K562 (cell line): Measurements from ENCODE around the gene GIMAP8. TPM values are rescaled to one million over a fixed set of nuclear protein-coding genes. Genes with fewer than 3 reads are reported as not detected.

Experiments used
- ATAC-seq: fragments of 200-7000 bp; cut with Tn5 transposase; 3 replicates; pipeline ENCODE4 v1.9.1; 2020; ENCODE audit warnings: moderate library complexity
- BruUV-seq: library from RNA; stranded (reverse); fragments of 400-500 nt; replicated peaks from 2 replicates; lab custom pipeline; 2021; lab: Mats Ljungman, UMichigan
- CTCF ChIA-PET: fragments of 300-600 bp; formaldehyde crosslinking; extraction: SDS; loops from one replicate; lab custom pipeline; 2021; ENCODE audit warnings: low intra/inter-chr PET ratio; lab: Yijun Ruan, JAX
- POLR2A ChIA-PET: fragments of 300-600, 350-650 bp; sonication (Branson Sonifier 250); formaldehyde crosslinking; extraction: SDS; loops from one replicate; lab custom pipeline; 2021; ENCODE audit warnings: antibody characterized with exemption, inconsistent platforms; lab: Yijun Ruan, JAX
- DNase-seq, 4 experiments: peaks; one replicate each; pipeline versions ENCODE4 v3.0.0 to v3.0.0-alpha.2; 2011 to 2018; ENCODE audit warnings: low spot score in 3 of 4, mixed read lengths in 3 of 4; ENCODE audit errors: extremely low read depth in 1 of 4
- FAIRE-seq: peaks from 2 replicates; lab custom pipeline; 2011; peaks lifted over from hg19 to GRCh38; lab: Jason Lieb, UNC
- H2AFZ ChIP-seq: 2 replicates; pipeline ENCODE4 v1.6.0; 2011; ENCODE audit warnings: low read depth, low read length, control low read depth, inconsistent platforms
- H3K27ac ChIP-seq: fragments of 200-600 bp; 3 replicates; pipeline ENCODE4 v1.8.0; 2011; ENCODE audit warnings: low read depth, mild to moderate bottlenecking, control low read depth, inconsistent platforms, low read length, moderate library complexity, mixed read lengths; ENCODE audit errors: extremely low read depth
- H3K27me3 ChIP-seq, 2 experiments: fragments of 300-600 bp in 1 of 2; 2 replicates in 1 of 2; 3 replicates in 1 of 2; pipeline versions ENCODE4 v1.6.0 to v1.8.0; 2011; ENCODE audit warnings: inconsistent platforms in 2 of 2, low read length in 2 of 2, mild to moderate bottlenecking in 1 of 2, mixed read lengths in 1 of 2, moderate library complexity in 1 of 2; ENCODE audit not compliant: control insufficient read depth in 2 of 2, insufficient read depth in 2 of 2
- H3K36me3 ChIP-seq: fragments of 300-600 bp; 3 replicates; pipeline ENCODE4 v1.8.0; 2011; ENCODE audit warnings: mild to moderate bottlenecking, low read length, inconsistent platforms; ENCODE audit not compliant: control insufficient read depth, insufficient read depth
- H3K4me1 ChIP-seq, 2 experiments: fragments of 200-600 bp in 1 of 2; replicated peaks in 1 of 2; 2 replicates in 1 of 2; 3 replicates in 1 of 2; pipeline versions ENCODE4 v1.5.1 to v1.8.0; 2011; ENCODE audit warnings: inconsistent platforms in 2 of 2, low read length in 2 of 2, mild to moderate bottlenecking in 1 of 2, mixed read lengths in 1 of 2, moderate library complexity in 1 of 2; ENCODE audit not compliant: control insufficient read depth in 2 of 2, insufficient read depth in 2 of 2
- H3K4me2 ChIP-seq: 2 replicates; pipeline ENCODE4 v1.6.1; 2011; ENCODE audit warnings: low read length, control low read depth, inconsistent platforms, mixed read lengths; ENCODE audit not compliant: insufficient read depth
- H3K4me3 ChIP-seq: fragments of 200-600 bp; sonication (generic), shearing (Covaris generic); 2 replicates; pipeline ENCODE4 v1.5.1; 2016; ENCODE audit warnings: control low read depth, inconsistent platforms
- H3K79me2 ChIP-seq: fragments of 200-600 bp; 3 replicates; pipeline ENCODE4 v1.8.0; 2011; ENCODE audit warnings: low read length, inconsistent platforms; ENCODE audit not compliant: control insufficient read depth, insufficient read depth
- H3K9ac ChIP-seq, 2 experiments: 2 replicates each; pipeline versions ENCODE4 v1.6.0 to v1.6.1; 2011; ENCODE audit warnings: low read depth in 2 of 2, low read length in 2 of 2, control low read depth in 1 of 2, inconsistent platforms in 1 of 2, mild to moderate bottlenecking in 1 of 2, mixed read lengths in 1 of 2; ENCODE audit not compliant: insufficient read depth in 1 of 2
- H3K9me1 ChIP-seq: one replicate; pipeline ENCODE4 v1.6.0; 2011; ENCODE audit warnings: inconsistent platforms, mild to moderate bottlenecking, low read length, moderate library complexity; ENCODE audit not compliant: control insufficient read depth, insufficient read depth
- H3K9me3 ChIP-seq: replicated peaks from 2 replicates; pipeline ENCODE4 v1.5.1; 2011; ENCODE audit warnings: low read depth, low read length, inconsistent platforms; ENCODE audit not compliant: control insufficient read depth, insufficient read depth
- H4K20me1 ChIP-seq: replicated peaks from 2 replicates; pipeline ENCODE4 v1.6.1; 2011; ENCODE audit warnings: low read length, inconsistent platforms, mixed read lengths; ENCODE audit not compliant: control insufficient read depth, insufficient read depth
- BCOR ChIP-seq: fragments of 450-650 bp; IDR thresholded peaks from 2 replicates; pipeline ENCODE4 v1.6.1; 2016
- HNRNPUL1 ChIP-seq: fragments of 200-400 bp; formaldehyde crosslinking; IDR thresholded peaks from 2 replicates; pipeline ENCODE4 v1.6.1; 2017; ENCODE audit warnings: low read length
- KLF1 ChIP-seq: fragments of 450-650 bp; IDR thresholded peaks from 2 replicates; pipeline ENCODE4 v1.6.1; 2016; ENCODE audit warnings: missing genetic modification characterization, missing compliant biosample characterization
- NR3C1 ChIP-seq: sonication (generic); formaldehyde crosslinking; IDR thresholded peaks from 2 replicates; pipeline ENCODE4 v1.8.1; 2022; ENCODE audit warnings: missing genetic modification reagents
- PHF21A ChIP-seq: fragments of 450-650 bp; IDR thresholded peaks from 2 replicates; pipeline ENCODE4 v1.6.1; 2017; ENCODE audit warnings: low read depth, borderline replicate concordance
- PRMT5 ChIP-seq: sonication (generic); formaldehyde crosslinking; IDR thresholded peaks from 2 replicates; pipeline ENCODE4 v1.5.0; 2020; ENCODE audit warnings: missing genetic modification reagents
- RHOXF2B ChIP-seq: fragments of 250-450 bp; sonication (Bioruptor Pico); conservative IDR thresholded peaks from 2 replicates; pipeline ENCODE4 v1.5.1; 2021
- SETDB1 ChIP-seq: IDR thresholded peaks from one replicate; pipeline ENCODE4 v1.6.1; 2012; ENCODE audit warnings: low read length, control low read depth, inconsistent platforms
- SMAD3 ChIP-seq: fragments of 450-650 bp; formaldehyde crosslinking; conservative IDR thresholded peaks from 2 replicates; pipeline ENCODE4 v1.4.0; 2020; ENCODE audit warnings: mild to moderate bottlenecking
- ZC3H11A ChIP-seq: IDR thresholded peaks from 2 replicates; pipeline ENCODE4 v1.6.1; 2012; ENCODE audit warnings: low read depth, low read length, improper control_type of control experiment
- ZNF57 ChIP-seq: fragments of 450-650 bp; formaldehyde crosslinking; IDR thresholded peaks from 2 replicates; pipeline ENCODE4 v1.4.0; 2020; ENCODE audit warnings: mild to moderate bottlenecking, moderate library complexity
- ZNF764 ChIP-seq: fragments of 250-450 bp; sonication (Bioruptor Pico); IDR thresholded peaks from 2 replicates; pipeline ENCODE4 v1.4.0; 2020; ENCODE audit warnings: low read depth, mild to moderate bottlenecking, moderate library complexity
- ZNF780A ChIP-seq: fragments of 250-450 bp; sonication (Bioruptor Pico); IDR thresholded peaks from 2 replicates; pipeline ENCODE4 v1.5.0; 2021; ENCODE audit warnings: mild to moderate bottlenecking
- WGBS: fragments of 100-300 bp; shearing (Covaris generic); methylation state at CpG from one replicate; pipeline ENCODE4 v1.1.6; 2016; ENCODE audit warnings: low coverage, mixed read lengths; ENCODE audit not compliant: insufficient coverage; ENCODE audit errors: missing lambda C conversion rate; 5-methylcytosine and 5-hydroxymethylcytosine counted together
- in situ Hi-C: fragments of 300-500 bp; cut with MboI; formaldehyde crosslinking; loops from 4 replicates; pipeline ENCODE4 v1.15.0; 2018; ENCODE audit warnings: inconsistent platforms, mixed read lengths
- intact Hi-C: fragments of 100-400 bp; cut with micrococcal nuclease; formaldehyde crosslinking; loops from 2 replicates; pipeline ENCODE4 v1.14.2; 2022
- polyA plus RNA-seq, 8 experiments: library from polyadenylated mRNA; depleted of rRNA in 4 of 8; stranded (reverse) in 5 of 8; unstranded in 3 of 8; fragments of >200 nt; fragmentation: Nextera tagmentation in 2 of 8; fragmentation: Illumina TruSeq in 1 of 8; extraction: Ambion mirVana in 2 of 8; extraction: Trizol in 1 of 8; gene quantifications; 2 replicates each; pipeline versions ENCODE4 v1.2.1 to v1.2.3, GENCODE V29; 2011 to 2014; ENCODE audit warnings: inconsistent platforms in 1 of 8, missing spikeins in 1 of 8
- total RNA-seq, 7 experiments: library from RNA; depleted of rRNA in 6 of 7; stranded (reverse); fragments of >200 nt in 6 of 7; fragmentation: Illumina TruSeq in 2 of 7; extraction: Trizol in 2 of 7; gene quantifications; 2 replicates each; pipeline versions ENCODE4 v1.2.1 to v1.2.3, GENCODE V29; 2011 to 2021; ENCODE audit warnings: low replicate concordance in 1 of 7
- TF ChIP-seq, protein P1 (sequence below), 2 experiments: IDR thresholded peaks; 2 replicates each; pipeline ENCODE4 v1.6.1; 2011; ENCODE audit warnings: borderline replicate concordance in 1 of 2, control low read depth in 1 of 2, low read depth in 1 of 2, low read length in 1 of 2, mild to moderate bottlenecking in 1 of 2, mixed read lengths in 1 of 2, moderate library complexity in 1 of 2; ENCODE audit not compliant: insufficient read depth in 1 of 2, insufficient read length in 1 of 2, poor library complexity in 1 of 2, severe bottlenecking in 1 of 2; ENCODE audit errors: extremely low read depth in 1 of 2
- TF ChIP-seq, protein P2 (sequence below): fragments of 250-450 bp; sonication (Bioruptor Pico); IDR thresholded peaks from 2 replicates; pipeline ENCODE4 v1.4.0; 2020; ENCODE audit warnings: borderline replicate concordance
- TF ChIP-seq, protein P3 (sequence below): fragments of 450-650 bp; IDR thresholded peaks from 2 replicates; pipeline ENCODE4 v1.6.1; 2016; ENCODE audit warnings: borderline replicate concordance
- TF ChIP-seq, protein P4 (sequence below): sonication (generic); formaldehyde crosslinking; IDR thresholded peaks from 2 replicates; pipeline ENCODE4 v1.8.1; 2023; ENCODE audit warnings: mild to moderate bottlenecking, missing genetic modification reagents
- TF ChIP-seq, protein P5 (sequence below): fragments of 450-650 bp; IDR thresholded peaks from 2 replicates; pipeline ENCODE4 v1.6.1; 2016; ENCODE audit warnings: missing biosample characterization, missing genetic modification characterization

GIMAP8 gene
- total and polyA plus RNA-seq, 9 of the 15 experiments (the other 6 are each of a cell fraction or from before 2014, with no cell fraction given): not detected

DNA sequence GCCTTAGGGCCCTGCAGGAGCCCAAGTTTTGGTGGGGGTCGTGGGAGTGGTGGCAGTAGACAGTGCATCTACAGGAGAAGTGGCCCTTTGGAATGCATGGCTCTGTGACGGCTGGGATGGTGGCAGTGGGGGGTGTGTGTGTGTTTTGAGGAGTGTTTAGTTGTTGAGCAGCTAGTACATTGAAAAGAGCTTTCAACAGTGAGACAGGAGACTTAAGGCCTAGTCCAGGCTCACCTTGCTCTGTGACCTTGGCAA, 44.2 kb upstream of the GIMAP8 start:
- H3K9me3 ChIP-seq: no peaks in the 10 kb centered on the region
- TF ChIP-seq ZNF764 (CRISPR knock-in tag): no peak
- no peak for TF ChIP-seq PRMT5
- no peak for TF ChIP-seq RHOXF2B (CRISPR knock-in tag)
- TF ChIP-seq, protein P1, sequence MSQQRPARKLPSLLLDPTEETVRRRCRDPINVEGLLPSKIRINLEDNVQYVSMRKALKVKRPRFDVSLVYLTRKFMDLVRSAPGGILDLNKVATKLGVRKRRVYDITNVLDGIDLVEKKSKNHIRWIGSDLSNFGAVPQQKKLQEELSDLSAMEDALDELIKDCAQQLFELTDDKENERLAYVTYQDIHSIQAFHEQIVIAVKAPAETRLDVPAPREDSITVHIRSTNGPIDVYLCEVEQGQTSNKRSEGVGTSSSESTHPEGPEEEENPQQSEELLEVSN (IDR thresholded peaks at IDR 0.05; ENCODE audit: borderline replicate concordance in 1 of 2, extremely low read depth in 1 of 2, insufficient read depth in 1 of 2, insufficient read length in 1 of 2, low read depth in 1 of 2, low read length in 1 of 2, poor library complexity in 1 of 2, severe bottlenecking in 1 of 2): peak in 1 of 2 experiments; percentile 8
- no peak for TF ChIP-seq SETDB1
- TF ChIP-seq ZNF57 (CRISPR knock-in tag): no peak
- peak; percentile 80 for TF ChIP-seq BCOR
- TF ChIP-seq HNRNPUL1: no peak
- TF ChIP-seq, protein P2, sequence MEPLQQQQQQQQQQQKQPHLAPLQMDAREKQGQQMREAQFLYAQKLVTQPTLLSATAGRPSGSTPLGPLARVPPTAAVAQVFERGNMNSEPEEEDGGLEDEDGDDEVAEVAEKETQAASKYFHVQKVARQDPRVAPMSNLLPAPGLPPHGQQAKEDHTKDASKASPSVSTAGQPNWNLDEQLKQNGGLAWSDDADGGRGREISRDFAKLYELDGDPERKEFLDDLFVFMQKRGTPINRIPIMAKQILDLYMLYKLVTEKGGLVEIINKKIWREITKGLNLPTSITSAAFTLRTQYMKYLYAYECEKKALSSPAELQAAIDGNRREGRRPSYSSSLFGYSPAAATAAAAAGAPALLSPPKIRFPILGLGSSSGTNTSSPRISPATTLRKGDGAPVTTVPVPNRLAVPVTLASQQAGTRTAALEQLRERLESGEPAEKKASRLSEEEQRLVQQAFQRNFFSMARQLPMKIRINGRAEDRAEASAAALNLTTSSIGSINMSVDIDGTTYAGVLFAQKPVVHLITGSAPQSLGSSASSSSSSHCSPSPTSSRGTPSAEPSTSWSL (CRISPR knock-in tag): no peak
- no peak for TF ChIP-seq PHF21A
- no peak for TF ChIP-seq SMAD3 (CRISPR knock-in tag)
- TF ChIP-seq, protein P3, sequence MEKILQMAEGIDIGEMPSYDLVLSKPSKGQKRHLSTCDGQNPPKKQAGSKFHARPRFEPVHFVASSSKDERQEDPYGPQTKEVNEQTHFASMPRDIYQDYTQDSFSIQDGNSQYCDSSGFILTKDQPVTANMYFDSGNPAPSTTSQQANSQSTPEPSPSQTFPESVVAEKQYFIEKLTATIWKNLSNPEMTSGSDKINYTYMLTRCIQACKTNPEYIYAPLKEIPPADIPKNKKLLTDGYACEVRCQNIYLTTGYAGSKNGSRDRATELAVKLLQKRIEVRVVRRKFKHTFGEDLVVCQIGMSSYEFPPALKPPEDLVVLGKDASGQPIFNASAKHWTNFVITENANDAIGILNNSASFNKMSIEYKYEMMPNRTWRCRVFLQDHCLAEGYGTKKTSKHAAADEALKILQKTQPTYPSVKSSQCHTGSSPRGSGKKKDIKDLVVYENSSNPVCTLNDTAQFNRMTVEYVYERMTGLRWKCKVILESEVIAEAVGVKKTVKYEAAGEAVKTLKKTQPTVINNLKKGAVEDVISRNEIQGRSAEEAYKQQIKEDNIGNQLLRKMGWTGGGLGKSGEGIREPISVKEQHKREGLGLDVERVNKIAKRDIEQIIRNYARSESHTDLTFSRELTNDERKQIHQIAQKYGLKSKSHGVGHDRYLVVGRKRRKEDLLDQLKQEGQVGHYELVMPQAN: 0 out of 2 replicates have a peak, but pooled peaks have one; percentile 12
- TF ChIP-seq, protein P4, sequence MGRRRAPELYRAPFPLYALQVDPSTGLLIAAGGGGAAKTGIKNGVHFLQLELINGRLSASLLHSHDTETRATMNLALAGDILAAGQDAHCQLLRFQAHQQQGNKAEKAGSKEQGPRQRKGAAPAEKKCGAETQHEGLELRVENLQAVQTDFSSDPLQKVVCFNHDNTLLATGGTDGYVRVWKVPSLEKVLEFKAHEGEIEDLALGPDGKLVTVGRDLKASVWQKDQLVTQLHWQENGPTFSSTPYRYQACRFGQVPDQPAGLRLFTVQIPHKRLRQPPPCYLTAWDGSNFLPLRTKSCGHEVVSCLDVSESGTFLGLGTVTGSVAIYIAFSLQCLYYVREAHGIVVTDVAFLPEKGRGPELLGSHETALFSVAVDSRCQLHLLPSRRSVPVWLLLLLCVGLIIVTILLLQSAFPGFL (CRISPR knock-in tag): no peak
- no peak for TF ChIP-seq ZC3H11A
- no peak for TF ChIP-seq NR3C1
- TF ChIP-seq, protein P5, sequence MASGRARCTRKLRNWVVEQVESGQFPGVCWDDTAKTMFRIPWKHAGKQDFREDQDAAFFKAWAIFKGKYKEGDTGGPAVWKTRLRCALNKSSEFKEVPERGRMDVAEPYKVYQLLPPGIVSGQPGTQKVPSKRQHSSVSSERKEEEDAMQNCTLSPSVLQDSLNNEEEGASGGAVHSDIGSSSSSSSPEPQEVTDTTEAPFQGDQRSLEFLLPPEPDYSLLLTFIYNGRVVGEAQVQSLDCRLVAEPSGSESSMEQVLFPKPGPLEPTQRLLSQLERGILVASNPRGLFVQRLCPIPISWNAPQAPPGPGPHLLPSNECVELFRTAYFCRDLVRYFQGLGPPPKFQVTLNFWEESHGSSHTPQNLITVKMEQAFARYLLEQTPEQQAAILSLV (tag): no peak
- no peak for TF ChIP-seq ZNF780A (CRISPR knock-in tag)
- no peak for TF ChIP-seq KLF1

More for the DNA sequence above, 44.2 kb upstream of the GIMAP8 start:
- no TSS peak for BruUV-seq
- Histone ChIP-seq H3K9me1 (peaks cover 2% of the 10 kb centered on the region), H3K79me2 (peaks cover 23% of the 10 kb centered on the region; the same call in 2 of the 3 replicates), H3K4me3 (peak overlapping the region; percentile 65), H3K36me3 (peaks cover 13% of the 10 kb centered on the region; the same call in 1 of the 3 replicates), H2AFZ (peak overlapping the region; percentile 93), H3K9ac (peak overlapping the region; percentile 91 to 94), H3K27me3 (no peaks in the 10 kb centered on the region), H3K27ac (peak overlapping the region; percentile 95), H4K20me1 (no peaks in the 10 kb centered on the region), H3K4me2 (peak overlapping the region; percentile 82), H3K4me1 (peaks cover 42 to 64% of the 10 kb centered on the region in 2 experiments)
- intact Hi-C loops: no loop called here
- 19% methylated on average over 2 of the region's 2 CpGs for WGBS
- ATAC-seq (no peak), FAIRE-seq (peak; percentile 26), DNase-seq (no peak)
- ChIA-PET CTCF (no interaction called here), POLR2A (interaction anchor here (0.6 to 1.6 kb wide), 10 partner anchors 12 to 88 kb away, joined by 3 to 5 read pairs (median 4); partner anchors contain the start of gene REPIN1)
- in situ Hi-C loops: no loop called here
